NOMO-1 treated with dmso at 0.1 percent for 144 hours (cell line): ENCODE measurements around the gene PIK3R3.
"Not testable (repeated sequence)": the region's sequence is repeated elsewhere in the genome, so short reads cannot be mapped to it uniquely, and the experiment has no call there.

Experiments
- DNase-seq: peaks from one replicate; lab custom pipeline; 2025; ENCODE audit not compliant: unreplicated experiment; lab: John Stamatoyannopoulos, UW

The PIK3R3 gene

DNA sequence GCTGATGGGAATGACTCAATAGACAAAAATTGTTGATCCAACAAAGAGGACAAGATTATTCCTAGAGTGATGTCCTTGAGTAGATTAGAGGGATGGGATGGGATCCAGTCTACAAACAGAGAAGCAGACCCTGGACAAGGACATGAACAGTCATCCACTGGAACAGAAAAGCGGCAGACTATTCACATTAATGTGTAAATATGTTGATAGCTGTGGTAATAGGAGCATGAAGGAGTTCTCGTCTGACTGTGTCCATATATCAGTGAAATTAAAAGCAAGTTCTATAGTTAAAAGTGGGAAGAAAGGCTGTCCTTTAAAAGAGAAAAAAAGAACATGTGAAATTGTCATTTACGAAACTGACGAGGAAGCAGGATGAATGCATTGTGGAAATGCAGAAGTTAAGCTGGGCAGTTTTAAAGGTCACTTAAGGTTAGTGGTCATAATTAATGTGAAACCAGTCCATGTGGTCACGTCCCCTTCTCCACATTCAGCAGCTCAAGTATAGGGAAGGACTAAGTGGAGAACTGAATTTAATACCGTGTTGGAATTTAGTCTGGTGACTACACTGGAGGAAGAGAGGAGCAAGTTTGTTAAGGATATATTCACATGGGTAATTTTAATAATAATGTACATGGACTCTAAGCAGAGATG lies 62.1 kb downstream of the PIK3R3 start:
- peak; percentile 13 for DNase-seq

DNA sequence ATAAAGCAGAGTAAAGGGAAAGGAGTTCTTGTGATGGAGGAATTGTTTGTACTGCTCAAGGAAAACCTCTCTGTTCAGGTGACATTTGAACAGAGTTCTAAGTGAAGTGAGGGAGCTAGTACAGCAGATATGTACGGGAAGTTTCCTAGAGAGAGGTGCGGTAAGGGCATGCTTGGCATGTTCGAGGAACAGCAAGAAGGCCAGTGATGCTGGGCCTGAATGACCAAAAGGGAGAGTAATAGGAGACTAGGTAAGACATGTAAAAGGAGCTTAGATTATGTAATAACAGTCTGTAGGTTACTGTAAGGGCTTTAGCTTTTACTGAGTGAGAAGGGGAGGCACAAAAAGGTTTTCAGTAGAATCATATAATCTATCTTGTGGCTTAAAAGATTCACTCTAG lies 63.9 kb downstream of the PIK3R3 start:
- no peak for DNase-seq

DNA sequence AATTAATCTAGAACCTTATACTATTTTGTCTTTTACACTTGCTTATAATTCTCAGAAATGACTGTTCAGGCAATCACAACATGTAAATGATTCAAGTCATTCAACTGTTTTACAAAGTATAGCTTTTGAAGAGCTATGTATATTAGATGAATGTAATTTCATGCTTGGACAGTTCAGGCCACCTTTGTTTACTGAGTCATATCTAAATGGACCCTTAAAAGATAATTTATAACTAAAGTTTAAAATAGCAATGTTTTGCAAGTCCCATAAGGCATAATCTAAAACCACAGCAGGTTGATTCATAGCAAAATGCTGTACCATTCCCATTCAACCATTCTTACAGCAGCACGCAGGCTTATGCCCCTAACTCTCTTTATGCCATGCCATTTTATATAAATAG lies 64.8 kb downstream of the PIK3R3 start:
- no peak for DNase-seq

DNA sequence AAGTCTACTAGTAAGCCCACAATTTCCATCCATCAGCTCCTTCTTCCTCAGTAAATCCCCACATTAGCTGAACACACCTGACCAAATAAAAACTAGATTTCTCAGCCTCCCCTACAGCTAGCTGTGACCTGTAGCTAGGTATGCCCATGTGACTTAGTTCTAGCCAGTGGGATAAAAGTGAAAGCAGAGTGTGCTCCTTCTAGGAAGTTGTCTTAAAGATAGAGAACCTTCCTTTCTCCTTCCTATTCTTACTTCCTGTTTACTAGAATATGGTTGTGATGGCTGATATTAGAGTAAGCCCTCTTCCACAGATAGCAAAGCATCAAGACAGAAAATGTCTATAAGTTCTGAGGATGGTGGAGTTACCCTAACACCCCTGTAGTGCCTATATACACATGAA lies 67.0 kb downstream of the PIK3R3 start:
- DNase-seq, result peak; percentile 6

DNA sequence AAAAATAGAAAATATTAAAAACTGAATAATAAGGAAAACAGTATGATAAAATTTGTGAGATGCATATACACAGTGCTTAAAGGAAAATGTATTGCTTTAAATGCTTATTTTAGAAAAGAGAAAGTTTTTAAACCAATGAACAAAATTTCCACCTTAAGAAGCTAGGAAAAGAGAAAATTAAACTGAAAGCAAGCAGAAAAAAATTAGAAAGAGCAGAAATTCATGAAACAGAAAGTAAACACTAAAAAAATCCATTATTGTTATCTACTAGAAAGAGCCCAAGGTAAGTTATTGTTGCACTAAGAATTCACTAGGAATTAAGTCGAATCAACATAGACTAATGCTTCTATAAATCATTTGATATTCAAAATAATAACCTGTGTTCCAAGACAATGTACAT lies 67.7 kb downstream of the PIK3R3 start:
- DNase-seq, result no peak

DNA sequence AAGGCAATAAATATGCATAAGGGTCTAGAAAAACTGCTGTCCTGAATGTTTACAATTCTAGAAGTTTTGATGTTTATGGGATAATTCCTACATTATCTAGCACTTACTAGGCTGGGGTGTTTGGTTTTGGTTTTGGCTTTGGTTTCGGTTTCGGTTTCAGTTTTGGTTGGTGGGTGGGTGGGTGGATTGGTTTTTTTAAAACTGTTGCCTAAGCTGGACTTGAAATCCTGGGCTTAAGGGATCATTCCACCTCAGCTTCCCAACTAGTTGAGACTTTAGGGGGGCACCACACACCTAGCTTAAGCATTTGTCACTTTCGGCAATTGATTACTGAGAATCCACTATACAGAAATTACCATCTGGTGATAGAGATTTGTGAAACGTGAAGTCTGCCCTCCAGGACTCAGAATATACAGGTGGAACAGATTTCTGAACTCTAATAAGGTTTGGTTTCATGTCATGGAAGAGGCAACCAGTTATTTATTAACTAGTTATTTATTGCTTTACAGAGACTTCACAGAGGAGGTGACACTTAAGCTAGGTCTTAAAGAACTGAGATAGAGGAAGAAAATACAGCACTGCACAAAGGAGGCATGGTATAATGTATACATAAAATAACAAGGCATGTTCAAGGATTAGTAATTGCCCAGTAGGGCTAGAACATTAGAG lies 69.6 kb downstream of the PIK3R3 start:
- DNase-seq, result no peak

DNA sequence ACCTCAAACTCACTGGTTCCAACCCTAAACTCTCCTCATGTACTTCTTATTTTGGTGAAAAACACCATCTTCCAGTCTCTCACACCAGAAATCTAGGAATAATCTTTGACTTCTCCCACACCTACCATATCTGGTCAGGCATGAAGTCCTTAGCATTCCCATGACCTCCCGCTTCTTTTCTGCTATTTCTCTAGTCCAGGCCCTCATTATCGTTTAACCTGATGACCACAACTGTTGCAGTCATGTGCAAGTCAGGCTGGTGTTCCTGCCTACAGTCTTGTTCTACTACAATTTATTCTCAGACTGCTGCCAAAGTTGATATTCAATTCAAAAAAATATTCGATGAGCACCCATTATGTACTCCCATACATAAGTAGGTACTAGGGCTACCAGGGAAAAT lies 71.3 kb downstream of the PIK3R3 start:
- no peak for DNase-seq

DNA sequence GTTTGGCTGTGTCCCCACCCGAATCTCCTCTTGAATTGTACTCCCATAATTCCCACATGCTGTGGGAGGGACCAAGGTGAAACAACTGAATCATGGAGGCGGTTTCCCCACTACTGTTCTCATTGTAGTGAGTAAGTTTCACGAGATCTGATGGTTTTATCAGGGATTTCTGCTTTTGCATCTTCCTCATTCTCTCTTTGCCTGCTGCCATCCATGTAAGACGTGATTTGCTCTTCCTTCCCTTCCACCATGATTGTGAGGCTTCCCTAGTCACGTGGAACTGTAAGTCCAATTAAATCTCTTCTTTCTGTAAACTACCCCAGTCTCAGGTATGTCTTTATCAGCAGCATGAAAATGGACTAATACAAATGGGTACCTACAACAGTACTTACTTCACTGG lies 73.5 kb downstream of the PIK3R3 start:
- DNase-seq, result no peak

DNA sequence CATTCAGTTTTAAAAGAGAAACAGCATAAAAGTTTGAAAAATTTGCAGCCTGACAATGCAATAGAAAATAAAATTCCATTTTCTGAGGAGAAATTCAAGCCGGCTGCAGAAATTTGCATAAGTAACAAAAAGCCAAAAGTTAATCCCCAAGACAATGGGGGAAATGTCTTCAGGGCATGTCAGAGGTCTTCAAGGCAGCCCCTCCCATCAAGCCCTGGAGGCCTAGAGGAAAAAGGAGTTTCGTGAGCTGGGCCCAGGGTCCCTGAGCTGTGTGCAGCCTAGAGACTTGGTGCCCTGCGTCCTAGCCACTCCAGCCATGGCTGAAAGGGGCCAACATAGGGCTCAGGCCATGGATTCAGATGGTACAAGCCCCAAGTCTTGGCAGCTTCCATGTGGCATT lies 74.6 kb downstream of the PIK3R3 start:
- DNase-seq, result no peak

DNA sequence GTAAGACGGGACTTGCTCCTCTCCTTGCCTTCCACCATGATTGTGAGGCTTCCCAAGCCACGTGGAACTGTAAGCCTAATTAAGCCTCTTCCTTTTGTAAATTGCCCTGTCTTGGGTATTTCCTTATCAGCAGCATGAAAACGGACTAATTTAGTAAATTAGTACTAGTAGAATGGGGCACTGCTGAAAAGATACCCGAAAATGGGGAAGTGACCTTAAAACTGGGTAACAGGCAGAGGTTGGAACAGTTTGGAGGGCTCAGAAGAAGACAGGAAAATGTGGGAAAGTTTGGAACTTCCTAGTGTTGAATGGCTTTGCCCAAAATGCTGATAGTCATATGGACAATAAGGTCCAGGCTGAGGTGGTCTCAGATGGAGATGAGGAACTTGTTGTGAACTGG lies 75.2 kb downstream of the PIK3R3 start:
- not testable (repeated sequence) for DNase-seq

DNA sequence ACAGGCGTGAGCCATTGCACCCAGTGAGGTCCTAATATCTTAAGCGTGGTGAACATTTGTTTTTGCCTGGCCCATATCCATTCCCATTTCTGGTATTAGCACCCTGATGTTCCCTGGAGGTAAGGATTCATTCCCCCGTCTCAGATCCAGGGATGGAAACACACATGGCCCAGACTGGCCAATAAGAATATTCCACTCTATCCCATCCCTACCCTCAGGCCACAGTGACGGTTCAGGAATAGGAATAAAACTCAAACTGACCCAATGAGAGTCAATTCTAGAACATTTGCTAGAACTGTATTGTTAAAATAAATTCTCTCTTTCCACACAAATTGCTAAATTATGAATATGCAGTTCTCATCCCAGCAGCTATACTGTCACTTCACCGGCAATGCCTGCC lies 76.1 kb downstream of the PIK3R3 start:
- no peak for DNase-seq

DNA sequence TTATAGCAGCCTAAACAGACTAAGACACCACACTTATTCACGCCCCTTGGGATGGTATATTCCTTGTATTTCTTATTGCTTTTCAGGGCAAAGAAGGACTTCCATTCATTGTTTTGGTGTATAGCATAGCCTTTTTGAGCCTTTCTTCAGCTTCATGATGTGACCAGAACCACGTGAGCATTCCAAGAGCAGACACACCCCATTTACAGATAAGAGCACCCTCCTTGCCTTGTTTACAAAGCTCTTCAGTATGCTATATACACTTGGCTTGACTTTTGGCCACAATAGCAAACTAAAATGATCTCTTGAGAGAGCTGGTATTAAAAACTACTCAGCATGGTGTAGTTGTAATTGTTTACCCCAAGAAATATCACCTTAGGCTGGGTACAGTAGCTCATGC lies 78.7 kb downstream of the PIK3R3 start:
- DNase-seq, result no peak

DNA sequence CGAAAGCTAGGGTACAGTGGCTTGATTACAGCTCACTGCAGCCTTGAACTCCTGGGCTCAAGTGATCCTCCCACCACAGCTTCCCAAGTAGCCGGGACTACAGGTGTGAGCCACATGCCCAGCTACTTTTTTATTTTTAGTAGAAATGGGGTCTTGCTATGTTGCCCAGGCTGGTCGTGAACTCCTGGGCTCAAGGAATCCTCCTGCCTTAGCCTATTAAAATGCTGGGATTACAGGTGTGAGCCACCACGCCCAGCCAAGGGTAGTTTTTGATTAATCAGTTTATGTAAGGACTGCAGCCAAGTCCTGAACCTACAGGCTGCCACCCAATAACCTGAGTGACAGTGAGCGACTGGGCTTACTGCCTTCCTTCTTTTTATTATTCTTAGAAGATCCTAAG lies 88.3 kb downstream of the PIK3R3 start:
- no peak for DNase-seq

DNA sequence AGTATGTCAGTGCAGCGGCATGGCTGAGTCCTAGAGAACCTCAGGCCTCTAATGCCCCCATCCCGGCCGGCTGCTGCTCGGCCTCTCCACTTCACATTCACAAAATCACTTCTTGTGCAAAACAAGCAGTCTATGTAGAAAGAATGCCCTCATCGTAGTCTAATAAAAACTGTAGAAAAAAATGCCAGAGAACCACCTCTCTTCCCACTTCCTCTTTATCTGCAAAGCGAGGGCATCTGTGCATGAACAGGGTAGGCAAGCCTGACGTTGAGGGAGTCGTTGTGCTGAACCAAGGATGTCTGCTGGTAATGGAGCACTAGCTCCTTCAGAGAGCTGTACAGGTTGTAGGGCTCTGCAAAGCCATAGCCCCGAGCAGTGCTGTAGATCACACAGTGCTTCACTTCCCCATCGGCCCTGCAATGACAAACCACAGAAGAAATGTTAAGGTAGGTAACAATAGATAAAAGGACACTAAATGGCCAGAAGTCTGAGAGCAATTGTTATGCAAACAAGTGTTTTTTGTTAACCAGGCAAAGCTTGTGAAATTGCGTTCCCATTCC lies 88.9 kb downstream of the PIK3R3 start:
- peak; percentile 97 for DNase-seq

DNA sequence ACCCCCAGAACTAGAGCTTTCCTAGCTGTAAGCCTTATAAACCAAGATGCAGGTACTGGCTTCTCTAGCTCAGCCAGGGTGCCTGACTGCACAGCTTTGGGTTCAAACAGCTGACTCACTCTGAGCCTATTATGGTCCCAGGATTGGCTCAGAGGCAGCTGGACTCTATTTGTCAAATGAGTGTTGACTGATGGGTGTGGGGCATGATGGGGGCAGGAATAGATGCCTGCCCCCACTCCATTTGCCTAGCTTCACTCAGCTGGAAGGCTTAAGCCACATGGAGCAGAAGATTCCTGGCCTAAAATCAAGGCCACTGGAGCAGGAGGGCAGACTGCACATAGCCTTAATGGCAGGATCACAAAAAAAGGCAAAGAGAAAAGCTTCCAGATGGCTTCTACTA lies 90.5 kb downstream of the PIK3R3 start:
- DNase-seq, result no peak

DNA sequence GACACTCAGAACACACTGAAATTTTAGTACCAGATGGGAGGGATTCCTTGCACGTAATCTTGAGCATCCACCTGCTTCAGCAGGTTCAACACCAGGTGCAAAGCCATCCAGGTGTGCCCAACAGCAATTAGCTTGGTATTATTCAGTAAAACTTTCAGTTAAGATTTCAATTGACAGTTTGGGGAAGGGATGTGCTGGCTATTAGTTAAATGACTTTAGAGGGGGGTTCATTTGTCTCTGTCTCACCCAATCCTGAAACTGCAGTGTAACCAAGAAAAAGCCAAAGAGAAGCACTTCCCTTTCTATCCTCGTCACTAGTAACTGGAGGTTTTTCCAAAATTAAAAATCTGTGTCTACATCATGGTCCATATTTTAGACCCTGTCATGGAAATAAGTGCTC lies 90.9 kb downstream of the PIK3R3 start:
- DNase-seq, result peak; percentile 5

DNA sequence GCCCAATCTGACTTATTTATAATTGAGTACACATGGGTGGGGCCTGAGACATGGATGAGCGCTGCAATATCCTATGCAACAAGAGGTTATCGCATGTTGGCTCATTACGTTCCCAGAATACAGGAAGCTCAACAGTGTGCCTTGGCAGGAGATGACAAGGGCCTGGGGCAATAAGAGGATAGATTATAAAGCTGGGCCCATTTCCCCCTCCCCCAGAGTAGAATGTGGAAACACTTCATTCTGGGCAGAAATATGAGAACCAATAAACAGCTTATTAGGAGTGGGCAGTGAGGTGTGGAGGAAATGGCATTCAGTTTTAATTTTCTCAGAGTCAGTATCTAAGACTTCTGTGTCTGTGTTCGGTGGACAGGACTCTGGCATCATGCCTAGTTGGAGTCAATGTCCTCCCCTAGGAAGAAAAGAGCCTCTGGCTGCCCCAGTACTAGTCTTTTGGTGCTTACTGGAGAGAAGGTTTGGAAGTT lies 92.8 kb downstream of the PIK3R3 start:
- peak; percentile 11 for DNase-seq

DNA sequence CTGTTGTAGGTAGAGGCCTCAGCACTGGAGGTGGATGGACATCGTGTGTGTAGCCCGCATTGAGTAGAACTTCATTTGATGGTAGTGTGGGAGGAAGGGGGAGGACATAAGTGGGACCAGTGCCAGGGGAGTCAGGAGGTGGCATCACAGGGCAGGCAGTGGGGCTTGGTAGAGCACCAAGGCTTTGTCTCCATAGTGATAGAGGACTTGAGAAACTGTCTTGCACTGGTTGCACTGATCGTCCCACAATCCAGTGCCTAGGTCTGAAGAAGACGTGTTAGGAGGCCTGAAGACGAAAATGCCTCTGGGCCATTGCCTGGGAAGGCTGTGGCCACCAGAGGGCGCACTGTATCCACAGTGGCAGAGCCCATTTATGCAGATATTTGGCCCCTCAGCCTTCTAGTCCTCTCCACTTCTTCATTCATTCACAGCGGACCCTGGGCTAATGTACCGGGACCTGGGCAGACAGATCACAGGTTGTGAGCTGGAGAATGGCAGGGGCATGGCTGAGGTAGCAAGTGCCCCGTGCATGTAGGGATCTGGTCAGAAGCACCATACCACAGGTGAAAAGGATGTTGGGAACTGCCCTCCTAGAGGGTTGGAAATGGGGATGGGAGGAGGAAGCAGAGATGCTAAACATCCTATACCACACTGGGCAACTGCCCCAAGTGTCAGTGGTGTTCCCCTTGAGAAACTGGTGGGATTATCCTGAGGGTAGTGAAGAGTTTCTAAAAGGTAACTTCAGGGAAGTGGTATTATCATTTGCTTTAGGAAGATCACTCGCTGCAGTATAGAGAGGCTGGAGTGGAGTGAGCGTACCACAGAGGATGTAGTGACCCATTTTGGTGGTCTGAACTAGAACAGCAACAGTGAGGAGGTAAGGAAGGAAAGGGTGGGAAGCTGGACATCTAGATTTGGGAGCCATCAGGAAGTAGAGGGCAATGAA lies 95.3 kb downstream of the PIK3R3 start:
- DNase-seq, result peak; percentile 37

DNA sequence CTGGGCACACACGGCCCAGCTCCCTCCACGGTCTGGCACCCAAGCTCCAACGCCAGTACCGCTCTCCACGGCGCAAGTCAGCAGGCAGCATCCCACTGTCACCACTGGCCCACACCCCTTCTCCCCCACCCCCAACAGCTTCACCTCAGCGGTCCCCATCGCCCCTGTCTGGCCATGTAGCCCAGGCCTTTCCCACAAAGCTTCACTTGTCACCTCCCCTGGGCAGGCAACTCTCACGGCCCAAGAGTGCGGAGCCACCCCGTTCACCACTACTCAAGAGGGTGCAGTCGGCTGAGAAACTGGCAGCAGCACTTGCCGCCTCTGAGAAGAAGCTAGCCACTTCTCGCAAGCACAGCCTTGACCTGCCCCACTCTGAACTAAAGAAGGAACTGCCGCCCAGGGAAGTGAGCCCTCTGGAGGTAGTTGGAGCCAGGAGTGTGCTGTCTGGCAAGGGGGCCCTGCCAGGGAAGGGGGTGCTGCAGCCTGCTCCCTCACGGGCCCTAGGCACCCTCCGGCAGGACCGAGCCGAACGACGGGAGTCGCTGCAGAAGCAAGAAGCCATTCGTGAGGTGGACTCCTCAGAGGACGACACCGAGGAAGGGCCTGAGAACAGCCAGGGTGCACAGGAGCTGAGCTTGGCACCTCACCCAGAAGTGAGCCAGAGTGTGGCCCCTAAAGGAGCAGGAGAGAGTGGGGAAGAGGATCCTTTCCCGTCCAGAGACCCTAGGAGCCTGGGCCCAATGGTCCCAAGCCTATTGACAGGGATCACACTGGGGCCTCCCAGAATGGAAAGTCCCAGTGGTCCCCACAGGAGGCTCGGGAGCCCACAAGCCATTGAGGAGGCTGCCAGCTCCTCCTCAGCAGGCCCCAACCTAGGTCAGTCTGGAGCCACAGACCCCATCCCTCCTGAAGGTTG lies 97.6 kb downstream of the PIK3R3 start:
- no peak for DNase-seq

DNA sequence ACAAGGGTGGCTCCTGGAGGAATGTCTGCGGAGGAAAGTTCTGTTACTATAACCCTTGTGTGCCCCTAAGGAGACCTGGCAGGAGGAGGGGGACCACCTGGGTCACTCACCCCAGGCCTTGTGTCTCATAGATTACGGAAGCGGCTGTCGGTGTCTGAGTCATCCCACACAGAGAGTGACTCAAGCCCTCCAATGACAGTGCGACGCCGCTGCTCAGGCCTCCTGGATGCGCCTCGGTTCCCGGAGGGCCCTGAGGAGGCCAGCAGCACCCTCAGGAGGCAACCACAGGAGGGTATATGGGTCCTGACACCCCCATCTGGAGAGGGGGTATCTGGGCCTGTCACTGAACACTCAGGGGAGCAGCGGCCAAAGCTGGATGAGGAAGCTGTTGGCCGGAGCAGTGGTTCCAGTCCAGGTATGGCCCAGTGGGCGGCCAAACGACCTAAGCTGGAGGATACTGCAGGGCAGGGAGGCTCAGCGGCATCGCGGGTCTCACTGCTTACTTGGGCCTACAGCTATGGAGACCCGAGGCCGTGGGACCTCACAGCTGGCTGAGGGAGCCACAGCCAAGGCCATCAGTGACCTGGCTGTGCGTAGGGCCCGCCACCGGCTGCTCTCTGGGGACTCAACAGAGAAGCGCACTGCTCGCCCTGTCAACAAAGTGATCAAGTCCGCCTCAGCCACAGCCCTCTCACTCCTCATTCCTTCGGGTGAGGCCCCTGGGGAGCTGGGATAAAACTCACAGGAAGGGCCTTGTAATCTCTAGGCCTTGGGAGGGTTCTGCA lies 101.4 kb downstream of the PIK3R3 start:
- no peak for DNase-seq
